ENCODE data around the gene FLT3. TPM values are rescaled to one million over a fixed set of nuclear protein-coding genes. Genes with fewer than 3 reads are reported as not detected.
A peak's percentile ranks its signal among the peaks of the same experiment; 100 is the strongest.
"Not testable (repeated sequence)": the region's sequence is repeated elsewhere in the genome, so short reads cannot be mapped to it uniquely, and the experiment has no call there.

The FLT3 gene
- 1 to 10 TPM; 1.8 to 3.5 (median 2.1) TPM for total RNA-seq
- 1 to 10 TPM in 1 of 3 donors, under 1 TPM in 1, not detected in 1; 0.23 to 2.0 TPM for polyA plus RNA-seq

- peaks cover 0 to 6% (median 0%) of the 10 kb centered on the region in 4 donors for H3K9me3 ChIP-seq
- intact Hi-C loops (cut with DNase I): no loop called here
- no peak for TF ChIP-seq POLR2AphosphoS5 (IDR thresholded peaks at IDR 0.05)
- no peak for DNase-seq
- H3K36me3 ChIP-seq: no peaks in the 10 kb centered on the region
- no peak within 1 kb of the TSS for H3K27ac ChIP-seq
- WGBS, 2 donors: 1% methylated on average over 106 of the region's 106 CpGs
- H3K27me3 ChIP-seq: peaks cover 17 to 78% (median 37%) of the 10 kb centered on the region in 3 donors
- peaks cover 0 to 16% (median 14%) of the 10 kb centered on the region in 4 donors for H3K4me1 ChIP-seq
- peak within 1 kb of the TSS in 3 of 4 donors; percentile 32 to 47 (median 45) for H3K4me3 ChIP-seq
These were observed at the start of gene FLT3 for GRCh38 chr13:28100150-28101121. TSS of gene FLT3 (minus strand) at chr13:28100576. CDS start at chr13:28100510, 66 bp downstream.

GRCh38 chr13:28147495-28147894 lies 47.1 kb upstream of the FLT3 start:
- intact Hi-C loops (cut with DNase I): no loop called here
- H3K4me3 ChIP-seq: no peak overlapping the region
- no peaks in the 10 kb centered on the region for H3K27me3 ChIP-seq
- no peak overlapping the region for H3K27ac ChIP-seq
- no peaks in the 10 kb centered on the region for H3K36me3 ChIP-seq
- no peaks in the 10 kb centered on the region for H3K9me3 ChIP-seq
- DNase-seq: no peak
- peaks cover 0 to 13% (median 8%) of the 10 kb centered on the region in 4 donors for H3K4me1 ChIP-seq
- no peak for TF ChIP-seq POLR2A (IDR thresholded peaks at IDR 0.05)
- TF ChIP-seq, protein P1, sequence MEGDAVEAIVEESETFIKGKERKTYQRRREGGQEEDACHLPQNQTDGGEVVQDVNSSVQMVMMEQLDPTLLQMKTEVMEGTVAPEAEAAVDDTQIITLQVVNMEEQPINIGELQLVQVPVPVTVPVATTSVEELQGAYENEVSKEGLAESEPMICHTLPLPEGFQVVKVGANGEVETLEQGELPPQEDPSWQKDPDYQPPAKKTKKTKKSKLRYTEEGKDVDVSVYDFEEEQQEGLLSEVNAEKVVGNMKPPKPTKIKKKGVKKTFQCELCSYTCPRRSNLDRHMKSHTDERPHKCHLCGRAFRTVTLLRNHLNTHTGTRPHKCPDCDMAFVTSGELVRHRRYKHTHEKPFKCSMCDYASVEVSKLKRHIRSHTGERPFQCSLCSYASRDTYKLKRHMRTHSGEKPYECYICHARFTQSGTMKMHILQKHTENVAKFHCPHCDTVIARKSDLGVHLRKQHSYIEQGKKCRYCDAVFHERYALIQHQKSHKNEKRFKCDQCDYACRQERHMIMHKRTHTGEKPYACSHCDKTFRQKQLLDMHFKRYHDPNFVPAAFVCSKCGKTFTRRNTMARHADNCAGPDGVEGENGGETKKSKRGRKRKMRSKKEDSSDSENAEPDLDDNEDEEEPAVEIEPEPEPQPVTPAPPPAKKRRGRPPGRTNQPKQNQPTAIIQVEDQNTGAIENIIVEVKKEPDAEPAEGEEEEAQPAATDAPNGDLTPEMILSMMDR (IDR thresholded peaks at IDR 0.05): no peak
- no peak for TF ChIP-seq POLR2AphosphoS5 (IDR thresholded peaks at IDR 0.05)
- TF ChIP-seq EP300 (IDR thresholded peaks at IDR 0.05): no peak
- WGBS, 2 donors: 73 to 84% methylated on average over 1 of the region's 1 CpG

- TF ChIP-seq POLR2AphosphoS5 (IDR thresholded peaks at IDR 0.05) (no peak), POLR2A (IDR thresholded peaks at IDR 0.05) (no peak), EP300 (IDR thresholded peaks at IDR 0.05) (no peak)
- TF ChIP-seq, protein P1 (IDR thresholded peaks at IDR 0.05): no peak
- Histone ChIP-seq H3K4me1 (peaks cover 0 to 24% (median 23%) of the 10 kb centered on the region in 4 donors), H3K27me3 (no peaks in the 10 kb centered on the region), H3K27ac (no peak overlapping the region), H3K9me3 (no peaks in the 10 kb centered on the region), H3K4me3 (no peak overlapping the region), H3K36me3 (no peaks in the 10 kb centered on the region)
- no peak for DNase-seq
- whole genome bisulfite sequencing, 2 donors: 63 to 87% methylated on average over 6 of the region's 6 CpGs
- intact Hi-C loops (cut with DNase I): no loop called here
These were observed 44.7 kb upstream of the FLT3 start for GRCh38 chr13:28145049-28145448.

DNA sequence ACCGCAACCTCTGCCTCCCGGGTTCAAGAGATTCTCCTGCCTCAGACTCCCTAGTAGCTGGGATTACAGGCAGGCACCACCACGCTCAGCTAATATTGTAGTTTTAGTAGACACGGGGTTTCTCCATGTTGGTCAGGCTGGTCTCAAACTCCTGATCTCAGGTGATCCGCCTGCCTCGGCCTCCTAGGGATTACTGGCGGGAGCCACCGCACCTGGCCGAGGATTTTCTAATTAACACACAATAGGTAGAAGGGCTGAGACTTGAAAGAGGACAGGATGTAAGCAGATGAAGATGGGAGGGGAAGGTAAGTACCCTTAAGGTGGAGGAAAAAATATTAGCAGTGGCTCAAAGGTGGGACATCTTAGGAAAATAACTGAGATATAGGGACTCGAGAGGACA lies 41.2 kb upstream of the FLT3 start:
- H3K27me3 ChIP-seq, H3K36me3 ChIP-seq, H3K9me3 ChIP-seq, DNase-seq, H3K27ac ChIP-seq, H3K4me3 ChIP-seq: not testable (repeated sequence)
- WGBS, 2 donors: 71 to 87% methylated on average over 10 of the region's 10 CpGs
- peaks cover 0 to 30% (median 28%) of the 10 kb centered on the region in 4 donors for H3K4me1 ChIP-seq
- intact Hi-C loops (cut with DNase I): loop anchor here (5.0 kb wide), 1 partner anchor 576 kb away; the partner anchor contains the start of gene SLC46A3

GRCh38 chr13:28140433-28141125 lies 40.2 kb upstream of the FLT3 start:
- H3K27me3 ChIP-seq: no peaks in the 10 kb centered on the region
- no peaks in the 10 kb centered on the region for H3K9me3 ChIP-seq
- TF ChIP-seq EP300 (IDR thresholded peaks at IDR 0.05) (no peak), POLR2AphosphoS5 (IDR thresholded peaks at IDR 0.05) (no peak), POLR2A (IDR thresholded peaks at IDR 0.05) (no peak)
- TF ChIP-seq, protein P1 (IDR thresholded peaks at IDR 0.05): no peak
- H3K36me3 ChIP-seq: no peaks in the 10 kb centered on the region
- H3K4me3 ChIP-seq: peak overlapping the region in 2 of 4 donors; percentile 74 to 100
- 58 to 67% methylated on average over 10 of the region's 10 CpGs for WGBS, 2 donors
- peaks cover 0 to 30% (median 28%) of the 10 kb centered on the region in 4 donors for H3K4me1 ChIP-seq
- intact Hi-C loops (cut with DNase I): loop anchor here (5.0 kb wide), 1 partner anchor 577 kb away; the partner anchor contains the start of gene SLC46A3
- no peak for DNase-seq
- H3K27ac ChIP-seq: peak overlapping the region in 2 of 4 donors; percentile 94 to 100

Data from sigmoid colon (tissue), 7 donors.